GM12801 (cell line): ENCODE data around the gene HOXD4.

ENCODE experiments used
- CTCF ChIP-seq: IDR thresholded peaks from one replicate; pipeline ENCODE4 v1.5.1; 2011; ENCODE audit warnings: control low read depth; ENCODE audit not compliant: insufficient read length; ENCODE audit errors: extremely low read depth

The HOXD4 gene

GRCh38 chr2:176159663-176160250, 8.4 kb downstream of the HOXD4 start:
- TF ChIP-seq CTCF, result no peak

GRCh38 chr2:176160251-176160985, 9.1 kb downstream of the HOXD4 start:
- TF ChIP-seq CTCF, result no peak

- no peak for TF ChIP-seq CTCF
Measured at GRCh38 chr2:176160986-176161824, 9.9 kb downstream of the HOXD4 start.

- TF ChIP-seq CTCF, result no peak
Measured at GRCh38 chr2:176161825-176162626, 10.7 kb downstream of the HOXD4 start.

- TF ChIP-seq CTCF, result no peak
Measured at GRCh38 chr2:176162911-176163671, 11.7 kb downstream of the HOXD4 start.

- no peak for TF ChIP-seq CTCF
Measured at GRCh38 chr2:176163672-176164056, 12.3 kb downstream of the HOXD4 start.
